OCI-LY1 (cell line): Measurements from ENCODE around the gene TYRP1.

Source experiments
- H2AFZ ChIP-seq: fragments of 200-600 bp; sonication (generic), shearing (Covaris generic); 2 replicates; pipeline ENCODE4 v1.6.0; 2014; ENCODE audit warnings: antibody characterized with exemption, mild to moderate bottlenecking, low read length
- H3F3A ChIP-seq: fragments of 200-600 bp; sonication (generic), shearing (Covaris generic); 2 replicates; pipeline ENCODE4 v1.6.0; 2014; ENCODE audit warnings: mild to moderate bottlenecking, antibody characterized with exemption, low read length, moderate library complexity; ENCODE audit not compliant: insufficient read depth
- H3K27ac ChIP-seq: fragments of 200-600 bp; sonication (generic); 2 replicates; pipeline ENCODE4 v1.5.1; 2014; ENCODE audit warnings: low read length, mixed run types, mild to moderate bottlenecking, low read depth; ENCODE audit not compliant: poor library complexity, severe bottlenecking
- H3K27me3 ChIP-seq: fragments of 200-600 bp; sonication (generic); 2 replicates; pipeline ENCODE4 v1.6.0; 2014; ENCODE audit warnings: antibody characterized with exemption, mild to moderate bottlenecking, low read length, moderate library complexity; ENCODE audit not compliant: insufficient read depth
- H3K36me3 ChIP-seq: fragments of 200-600 bp; sonication (generic); 2 replicates; pipeline ENCODE4 v1.6.1; 2014; ENCODE audit warnings: mild to moderate bottlenecking, antibody characterized with exemption, low read length, moderate library complexity, mixed read lengths; ENCODE audit not compliant: insufficient read depth
- H3K4me1 ChIP-seq: fragments of 200-600 bp; sonication (generic); 2 replicates; pipeline ENCODE4 v1.5.1; 2014; ENCODE audit warnings: mild to moderate bottlenecking, low read length, moderate library complexity; ENCODE audit not compliant: insufficient read depth, severe bottlenecking
- H3K4me2 ChIP-seq: fragments of 200-600 bp; sonication (generic), shearing (Covaris generic); 2 replicates; pipeline ENCODE4 v1.6.1; 2014; ENCODE audit warnings: low read length
- H3K4me3 ChIP-seq: fragments of 200-600 bp; sonication (generic); 2 replicates; pipeline ENCODE4 v1.5.1; 2014; ENCODE audit warnings: low read length, low read depth, mild to moderate bottlenecking, mixed read lengths; ENCODE audit not compliant: poor library complexity, severe bottlenecking
- H3K79me2 ChIP-seq: fragments of 200-600 bp; shearing (Covaris generic); 2 replicates; pipeline ENCODE4 v1.6.1; 2016; ENCODE audit warnings: mixed run types, low read length, mixed read lengths; ENCODE audit not compliant: insufficient read depth
- H3K9ac ChIP-seq: fragments of 200-600 bp; sonication (generic), shearing (Covaris generic); 2 replicates; pipeline ENCODE4 v1.6.1; 2014; ENCODE audit warnings: mild to moderate bottlenecking, low read length, mixed read lengths
- H3K9me2 ChIP-seq: fragments of 200-600 bp; sonication (generic), shearing (Covaris generic); 2 replicates; pipeline ENCODE4 v1.6.1; 2014; ENCODE audit warnings: low read depth, mild to moderate bottlenecking, low read length, mixed read lengths
- H3K9me3 ChIP-seq: fragments of 200-600 bp; shearing (Covaris generic); 2 replicates; pipeline ENCODE4 v1.6.1; 2014; ENCODE audit warnings: low read length, mixed read lengths
- H4K20me1 ChIP-seq: fragments of 200-600 bp; sonication (generic), shearing (Covaris generic); 2 replicates; pipeline ENCODE4 v1.6.0; 2016; ENCODE audit warnings: mild to moderate bottlenecking, low read length; ENCODE audit not compliant: insufficient read depth
- EZH2 ChIP-seq: fragments of 200-600 bp; sonication (generic), shearing (Covaris generic); IDR thresholded peaks from 2 replicates; pipeline ENCODE4 v1.8.0; 2017; ENCODE audit warnings: borderline replicate concordance, mixed run types, mild to moderate bottlenecking, antibody characterized with exemption, low read length, moderate library complexity, mixed read lengths
- TF ChIP-seq, protein P1 (sequence below): fragments of 200-600 bp; sonication (generic), shearing (Covaris generic); IDR thresholded peaks from 2 replicates; pipeline ENCODE4 v1.5.1; 2017; ENCODE audit warnings: mild to moderate bottlenecking, antibody characterized with exemption, low read length, moderate library complexity, mixed read lengths

TYRP1 gene

DNA sequence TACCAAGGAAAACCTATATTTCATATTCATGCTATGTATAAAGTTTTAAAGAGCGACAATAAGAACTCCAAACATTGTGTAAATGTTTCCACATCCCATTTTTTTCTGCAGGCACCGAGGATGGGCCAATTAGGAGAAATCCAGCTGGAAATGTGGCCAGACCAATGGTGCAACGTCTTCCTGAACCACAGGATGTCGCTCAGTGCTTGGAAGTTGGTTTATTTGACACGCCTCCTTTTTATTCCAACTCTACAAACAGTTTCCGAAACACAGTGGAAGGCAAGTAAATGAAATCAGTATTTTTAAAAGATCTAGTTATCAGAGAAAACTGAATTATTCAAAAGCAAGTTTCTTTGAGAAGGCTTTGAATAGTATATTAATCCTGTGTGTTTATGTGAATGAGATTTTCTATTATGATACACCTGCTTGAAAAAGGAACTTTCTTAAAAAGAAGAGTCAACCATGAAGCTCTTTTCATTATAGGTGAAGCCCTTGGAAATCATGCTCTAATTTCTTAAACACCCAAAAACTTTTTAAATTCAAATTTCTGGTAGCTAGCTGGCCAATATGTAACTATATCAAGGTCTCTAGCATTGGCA is 9.1 kb downstream of the TYRP1 start:
- Histone ChIP-seq H3K4me1 (no peaks in the 10 kb centered on the region), H3K27me3 (no peaks in the 10 kb centered on the region), H3K9me2 (no peaks in the 10 kb centered on the region), H3F3A (no peaks in the 10 kb centered on the region), H3K4me3 (no peak overlapping the region), H3K27ac (no peak overlapping the region), H3K36me3 (no peaks in the 10 kb centered on the region), H3K9me3 (no peaks in the 10 kb centered on the region), H3K79me2 (no peaks in the 10 kb centered on the region), H3K9ac (no peak overlapping the region), H2AFZ (no peak overlapping the region), H3K4me2 (no peak overlapping the region), H4K20me1 (no peaks in the 10 kb centered on the region)
- TF ChIP-seq, protein P1, sequence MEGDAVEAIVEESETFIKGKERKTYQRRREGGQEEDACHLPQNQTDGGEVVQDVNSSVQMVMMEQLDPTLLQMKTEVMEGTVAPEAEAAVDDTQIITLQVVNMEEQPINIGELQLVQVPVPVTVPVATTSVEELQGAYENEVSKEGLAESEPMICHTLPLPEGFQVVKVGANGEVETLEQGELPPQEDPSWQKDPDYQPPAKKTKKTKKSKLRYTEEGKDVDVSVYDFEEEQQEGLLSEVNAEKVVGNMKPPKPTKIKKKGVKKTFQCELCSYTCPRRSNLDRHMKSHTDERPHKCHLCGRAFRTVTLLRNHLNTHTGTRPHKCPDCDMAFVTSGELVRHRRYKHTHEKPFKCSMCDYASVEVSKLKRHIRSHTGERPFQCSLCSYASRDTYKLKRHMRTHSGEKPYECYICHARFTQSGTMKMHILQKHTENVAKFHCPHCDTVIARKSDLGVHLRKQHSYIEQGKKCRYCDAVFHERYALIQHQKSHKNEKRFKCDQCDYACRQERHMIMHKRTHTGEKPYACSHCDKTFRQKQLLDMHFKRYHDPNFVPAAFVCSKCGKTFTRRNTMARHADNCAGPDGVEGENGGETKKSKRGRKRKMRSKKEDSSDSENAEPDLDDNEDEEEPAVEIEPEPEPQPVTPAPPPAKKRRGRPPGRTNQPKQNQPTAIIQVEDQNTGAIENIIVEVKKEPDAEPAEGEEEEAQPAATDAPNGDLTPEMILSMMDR = no peak
- no peak for TF ChIP-seq EZH2

DNA sequence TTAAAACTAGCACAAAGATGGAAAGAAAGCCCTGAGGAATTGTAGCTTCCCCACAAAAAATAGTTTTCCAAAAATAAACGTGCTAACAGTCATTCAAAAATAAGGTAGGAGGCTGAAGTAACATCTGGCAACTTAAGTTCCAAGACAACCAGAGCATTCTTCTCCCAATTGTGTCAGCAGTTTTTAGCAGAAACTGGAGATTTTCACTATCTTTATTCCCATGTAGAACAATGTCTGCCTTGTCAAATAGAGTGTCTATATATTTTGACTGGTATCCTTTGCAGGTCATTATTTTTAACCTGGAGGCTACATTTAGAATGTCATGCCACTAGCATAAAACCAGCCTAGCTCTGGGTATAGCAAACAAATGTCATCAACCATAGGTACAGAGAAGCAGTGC is 10.8 kb downstream of the TYRP1 start:
- H3K79me2 ChIP-seq = no peaks in the 10 kb centered on the region
- TF ChIP-seq, protein P1 = no peak
- no peak for TF ChIP-seq EZH2
- H3K36me3 ChIP-seq = no peaks in the 10 kb centered on the region
- no peak overlapping the region for H3K4me3 ChIP-seq
- H4K20me1 ChIP-seq = no peaks in the 10 kb centered on the region
- H3K9ac ChIP-seq = no peak overlapping the region
- H3K9me3 ChIP-seq = no peaks in the 10 kb centered on the region
- H3K27ac ChIP-seq = no peak overlapping the region
- no peaks in the 10 kb centered on the region for H3K4me1 ChIP-seq
- H3K27me3 ChIP-seq = no peaks in the 10 kb centered on the region
- H3K4me2 ChIP-seq = no peak overlapping the region
- H3F3A ChIP-seq = no peaks in the 10 kb centered on the region
- no peak overlapping the region for H2AFZ ChIP-seq
- H3K9me2 ChIP-seq = no peaks in the 10 kb centered on the region

DNA sequence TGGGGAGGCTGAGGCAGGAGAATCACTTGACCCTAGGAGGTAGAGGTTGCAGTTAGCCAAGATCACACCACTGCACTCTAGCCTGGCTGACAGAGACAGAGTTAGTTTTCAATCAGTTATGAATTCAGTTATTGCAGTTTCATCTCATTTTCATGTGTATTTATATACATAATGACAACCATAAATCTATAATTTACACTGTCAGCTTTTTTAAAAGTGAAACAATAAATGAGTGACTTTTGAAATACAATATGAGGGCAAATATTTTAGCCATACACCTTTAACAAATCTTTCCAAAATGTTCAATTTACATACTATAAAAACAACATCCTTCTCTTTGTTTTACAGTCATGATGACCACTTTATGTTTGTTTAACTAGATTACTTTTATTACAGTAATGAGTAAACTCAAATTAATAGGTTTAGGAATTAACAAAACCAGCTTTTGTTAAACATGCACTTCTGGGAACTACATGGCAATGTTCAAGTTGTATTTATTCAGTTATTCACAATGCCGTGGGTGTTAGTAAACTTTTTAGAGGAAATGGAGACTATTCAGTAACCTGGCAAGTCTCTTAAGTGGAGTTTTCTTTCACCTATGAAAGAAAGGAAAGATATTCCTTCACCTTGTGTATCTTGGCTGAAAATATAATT is 12.7 kb downstream of the TYRP1 start:
- TF ChIP-seq EZH2 = no peak
- TF ChIP-seq, protein P1 = no peak
- Histone ChIP-seq H4K20me1 (no peaks in the 10 kb centered on the region), H2AFZ (no peak overlapping the region), H3K27me3 (no peaks in the 10 kb centered on the region), H3K4me3 (no peak overlapping the region), H3F3A (no peaks in the 10 kb centered on the region), H3K36me3 (no peaks in the 10 kb centered on the region), H3K79me2 (no peaks in the 10 kb centered on the region), H3K4me1 (no peaks in the 10 kb centered on the region), H3K27ac (no peak overlapping the region), H3K9me2 (no peaks in the 10 kb centered on the region), H3K9ac (no peak overlapping the region), H3K9me3 (no peaks in the 10 kb centered on the region), H3K4me2 (no peak overlapping the region)
